Stimulated activated CD8-positive, alpha-beta memory T cell treated with anti-CD3 and anti-CD28 coated beads, Interleukin-2, amount 100 ng/mL, for 1 hour (primary cell): ENCODE data around the gene LAX1.
"Not testable (repeated sequence)": the region's sequence is repeated elsewhere in the genome, so short reads cannot be mapped to it uniquely, and the experiment has no call there.

Experiments
- DNase-seq, 2 donors: peaks; one replicate each; pipeline ENCODE4 v3.0.0-alpha.2; 2020; ENCODE audit warnings: low read depth in 2 of 2

LAX1 gene

GRCh38 chr1:203765029-203765837 lies at the start of gene LAX1:
Gene LAX1, plus strand, starts transcription at chr1:203765183. Its CDS starts 383 bp downstream, at chr1:203765566.
- DNase-seq, result peak; percentile 57 to 62

GRCh38 chr1:203717120-203717519 lies 47.9 kb upstream of the LAX1 start:
- no peak for DNase-seq

- DNase-seq, result no peak
Measured at GRCh38 chr1:203720242-203720641, 44.7 kb upstream of the LAX1 start.

- DNase-seq, result no peak
Measured at GRCh38 chr1:203722909-203723308, 42.1 kb upstream of the LAX1 start.

- no peak for DNase-seq
Measured at GRCh38 chr1:203726417-203726867, 38.5 kb upstream of the LAX1 start.

- no peak for DNase-seq
Measured at GRCh38 chr1:203733009-203733863, 31.7 kb upstream of the LAX1 start.

- no peak for DNase-seq
Measured at GRCh38 chr1:203742436-203742835, 22.5 kb upstream of the LAX1 start.

- no peak for DNase-seq
Measured at GRCh38 chr1:203743091-203743571, 21.9 kb upstream of the LAX1 start.

- no peak for DNase-seq
Measured at GRCh38 chr1:203744075-203744972, 20.7 kb upstream of the LAX1 start.

GRCh38 chr1:203746281-203746680 lies 18.7 kb upstream of the LAX1 start:
- no peak for DNase-seq

- DNase-seq, result no peak
Measured at GRCh38 chr1:203751051-203751450, 13.9 kb upstream of the LAX1 start.

GRCh38 chr1:203751618-203752361 lies 13.2 kb upstream of the LAX1 start:
- not testable (repeated sequence) for DNase-seq

- DNase-seq, result no peak
Measured at GRCh38 chr1:203754455-203754864, 10.5 kb upstream of the LAX1 start.

GRCh38 chr1:203756036-203756435 lies 8.9 kb upstream of the LAX1 start:
- DNase-seq, result no peak

- DNase-seq, result not testable (repeated sequence)
Measured at GRCh38 chr1:203758749-203759148, 6.2 kb upstream of the LAX1 start.

- DNase-seq, result no peak
Measured at GRCh38 chr1:203760506-203760905, 4.5 kb upstream of the LAX1 start.

GRCh38 chr1:203761958-203762357 lies 3.0 kb upstream of the LAX1 start:
- not testable (repeated sequence) for DNase-seq

GRCh38 chr1:203763505-203763904 lies 1.5 kb upstream of the LAX1 start:
- DNase-seq, result no peak

GRCh38 chr1:203764105-203765028 lies 616 bp upstream of the LAX1 start:
- no peak for DNase-seq

- DNase-seq, result no peak
Measured at GRCh38 chr1:203768256-203768655, 3.3 kb downstream of the LAX1 start.
